ENCODE data around the gene FAM8A1. TPM values are rescaled to one million over a fixed set of nuclear protein-coding genes. Genes with fewer than 3 reads are reported as not detected.
"Not testable (repeated sequence)": the region's sequence is repeated elsewhere in the genome, so short reads cannot be mapped to it uniquely, and the experiment has no call there.

FAM8A1 gene, protein sequence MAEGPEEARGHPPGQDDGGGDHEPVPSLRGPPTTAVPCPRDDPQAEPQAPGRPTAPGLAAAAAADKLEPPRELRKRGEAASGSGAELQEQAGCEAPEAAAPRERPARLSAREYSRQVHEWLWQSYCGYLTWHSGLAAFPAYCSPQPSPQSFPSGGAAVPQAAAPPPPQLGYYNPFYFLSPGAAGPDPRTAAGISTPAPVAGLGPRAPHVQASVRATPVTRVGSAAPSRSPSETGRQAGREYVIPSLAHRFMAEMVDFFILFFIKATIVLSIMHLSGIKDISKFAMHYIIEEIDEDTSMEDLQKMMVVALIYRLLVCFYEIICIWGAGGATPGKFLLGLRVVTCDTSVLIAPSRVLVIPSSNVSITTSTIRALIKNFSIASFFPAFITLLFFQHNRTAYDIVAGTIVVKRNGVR
- polyA plus RNA-seq (2014; cell fraction: cytosol; rRNA removed): 19.8 and 22.0 TPM in 2 replicates
- 19.3 and 22.9 TPM in 2 replicates for polyA plus RNA-seq (2014; cell fraction: nucleus; rRNA removed)

DNA sequence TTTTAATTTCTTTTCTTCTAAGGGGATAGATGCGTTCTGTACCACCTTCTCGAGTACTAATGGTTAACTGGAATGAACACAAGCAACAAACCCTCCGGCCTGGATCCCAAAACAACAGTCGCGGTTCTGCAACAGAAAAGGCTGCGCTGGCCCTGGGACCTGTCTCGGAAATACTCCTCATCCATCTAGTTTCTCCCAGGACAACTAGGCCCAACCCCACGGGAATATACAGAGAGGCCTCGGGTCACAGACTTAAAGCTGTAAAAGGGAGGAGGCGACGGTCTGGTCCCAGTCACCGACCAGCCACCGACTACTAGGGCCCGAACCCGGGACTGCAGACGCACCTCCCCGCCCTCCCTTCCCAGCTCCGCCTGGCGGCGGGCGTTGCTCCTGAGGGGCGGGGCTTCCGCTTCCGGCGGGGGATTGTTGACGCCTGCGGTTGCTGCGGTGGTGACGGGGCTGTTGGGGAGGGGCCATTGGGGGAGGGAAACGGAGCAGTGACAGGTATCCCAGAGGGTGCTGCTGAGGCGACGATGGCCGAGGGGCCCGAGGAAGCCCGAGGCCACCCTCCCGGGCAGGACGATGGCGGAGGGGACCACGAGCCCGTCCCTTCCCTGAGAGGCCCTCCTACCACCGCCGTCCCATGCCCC is at the start of gene FAM8A1:
TSS of gene FAM8A1 (plus strand) at position 426 of the 650 bp plus-strand sequence. CDS start at position 534, 108 bp downstream.
- DNase-seq (ENCODE audit: low spot score): peak; percentile 89

DNA sequence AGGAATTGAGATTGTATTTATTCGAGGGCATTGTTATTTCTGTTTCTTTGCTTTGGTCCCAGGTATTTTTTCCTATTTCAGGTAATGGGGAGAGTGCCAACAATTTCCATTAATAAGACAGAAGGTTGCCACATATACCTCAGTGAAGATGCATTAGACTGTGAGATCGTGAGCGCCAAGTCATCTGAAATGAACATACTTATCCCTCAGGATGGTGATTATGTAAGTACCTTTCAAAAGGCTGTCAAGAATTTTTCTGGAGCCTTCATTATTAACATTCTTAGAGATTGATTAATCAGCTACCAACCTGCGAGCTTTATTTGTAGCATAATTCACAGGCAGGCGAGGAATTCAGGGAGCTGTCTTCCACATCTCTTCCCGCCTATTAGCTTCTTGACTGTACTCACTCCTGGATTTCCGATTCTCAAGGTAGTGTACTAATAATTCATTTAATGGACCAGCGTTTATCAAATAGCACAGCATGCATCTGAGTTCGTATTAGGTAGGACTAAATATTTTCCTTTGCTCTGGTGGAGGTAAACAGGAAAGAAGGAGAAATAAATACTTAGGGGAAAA is 48.6 kb upstream of the FAM8A1 start:
- DNase-seq (ENCODE audit: low spot score): no peak

DNA sequence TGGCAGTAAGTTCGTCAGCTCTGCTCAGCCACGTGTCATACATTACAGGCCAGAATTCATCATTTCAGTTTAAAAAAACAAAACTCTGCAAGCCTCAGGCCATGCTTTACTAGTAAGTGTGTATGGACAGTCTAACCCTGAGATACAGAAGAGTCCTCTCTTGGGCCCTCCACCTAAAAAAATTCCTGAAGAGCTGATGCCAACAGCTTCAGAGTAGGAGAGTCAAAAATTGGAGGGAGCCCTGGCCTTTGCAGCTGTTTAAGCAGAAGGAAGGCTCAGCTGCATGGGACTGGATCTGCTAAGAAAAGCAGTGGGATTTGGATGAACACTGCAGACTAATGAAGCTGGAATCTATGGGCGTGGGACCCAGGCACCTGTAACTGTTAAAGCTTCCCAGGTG is 47.2 kb upstream of the FAM8A1 start:
- no peak for DNase-seq (ENCODE audit: low spot score)

DNA sequence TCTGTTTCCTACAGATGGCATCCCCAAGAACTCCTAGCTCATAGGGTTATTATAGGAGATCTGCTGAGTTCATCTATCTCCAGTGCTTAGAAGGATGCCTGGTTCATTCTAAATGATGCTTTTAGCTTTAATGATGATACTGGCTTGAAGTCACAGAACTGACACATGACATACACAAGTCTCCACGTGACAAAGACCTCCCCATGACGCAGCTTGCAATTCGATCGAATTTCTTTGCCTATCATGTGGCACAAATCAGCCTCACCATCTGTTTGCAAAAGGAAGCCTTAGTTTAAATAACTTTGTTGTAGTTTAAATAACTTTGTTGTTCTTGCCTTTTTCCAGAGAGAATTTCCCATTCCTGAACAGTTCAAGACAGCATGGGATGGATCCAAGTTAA is 44.1 kb upstream of the FAM8A1 start:
- no peak for DNase-seq (ENCODE audit: low spot score)

DNA sequence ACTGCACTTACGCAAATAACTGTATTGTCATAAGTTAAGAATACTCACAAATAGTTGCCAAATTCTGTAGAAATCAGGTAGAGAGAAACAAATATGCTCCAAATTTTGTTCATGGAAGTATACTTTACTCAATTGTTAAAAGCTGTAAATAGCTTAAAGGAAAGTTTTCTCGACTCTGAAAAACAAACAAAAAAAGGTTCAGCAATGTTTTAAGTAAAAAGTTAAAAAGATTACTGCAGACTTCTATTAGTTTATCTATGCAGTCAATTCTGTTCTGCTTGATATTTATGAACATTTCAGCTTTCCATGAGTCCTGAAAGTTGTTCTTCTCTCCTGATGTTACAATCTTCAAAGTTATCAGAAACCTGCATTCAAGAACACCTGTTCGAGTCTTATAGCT is 37.5 kb upstream of the FAM8A1 start:
- no peak for DNase-seq (ENCODE audit: low spot score)

DNA sequence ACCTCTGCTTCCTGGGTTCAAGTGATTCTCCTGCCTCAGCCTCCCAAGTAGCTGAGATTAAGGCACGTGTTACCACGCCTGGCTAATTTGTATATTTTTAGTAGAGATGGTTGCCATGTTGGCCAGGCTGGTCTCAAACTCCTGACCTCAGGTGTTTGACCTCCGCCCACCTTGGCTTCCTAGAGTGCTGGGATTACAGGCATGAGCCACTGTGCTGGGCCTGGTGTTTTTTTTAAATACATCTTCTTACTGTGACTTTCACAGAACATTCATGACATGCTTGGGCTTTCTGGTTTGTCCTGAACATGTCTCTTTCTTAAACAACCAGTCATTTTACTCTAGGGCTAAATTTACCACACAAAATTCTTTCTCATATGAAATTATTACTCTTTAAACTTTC is 34.7 kb upstream of the FAM8A1 start:
- DNase-seq (ENCODE audit: low spot score): no peak

DNA sequence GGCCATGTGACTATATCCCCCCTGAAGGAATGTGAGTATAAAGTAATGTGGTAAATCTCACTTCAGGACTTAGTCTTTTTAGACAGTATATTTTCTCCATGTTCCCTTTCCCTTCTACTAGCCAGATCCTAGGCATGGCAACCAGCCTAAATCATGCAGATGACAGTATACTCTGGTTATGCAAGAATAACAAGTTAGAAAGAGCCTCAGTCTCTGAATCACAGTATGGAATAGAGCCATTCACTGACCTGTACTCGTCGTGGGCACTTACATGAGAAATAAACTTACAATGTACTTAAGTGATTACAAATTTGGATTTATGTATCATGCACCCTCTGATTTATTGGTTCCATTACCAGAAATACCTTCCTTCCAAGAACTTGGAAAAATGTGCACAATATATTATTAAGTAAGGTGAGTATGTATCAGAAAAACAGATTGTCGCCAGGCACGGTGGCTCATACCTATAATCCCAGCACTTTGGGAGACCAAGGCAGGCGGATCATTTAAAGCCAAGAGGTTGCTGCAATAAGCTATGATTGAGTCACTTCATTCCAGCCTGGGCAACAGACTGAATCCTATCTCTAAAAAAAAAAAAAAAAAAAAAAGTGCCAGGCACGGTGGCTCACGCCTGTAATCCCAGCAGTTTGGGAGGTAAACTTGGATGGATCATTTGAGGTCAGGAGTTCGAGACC is 25.1 kb upstream of the FAM8A1 start:
- DNase-seq (ENCODE audit: low spot score): no peak

DNA sequence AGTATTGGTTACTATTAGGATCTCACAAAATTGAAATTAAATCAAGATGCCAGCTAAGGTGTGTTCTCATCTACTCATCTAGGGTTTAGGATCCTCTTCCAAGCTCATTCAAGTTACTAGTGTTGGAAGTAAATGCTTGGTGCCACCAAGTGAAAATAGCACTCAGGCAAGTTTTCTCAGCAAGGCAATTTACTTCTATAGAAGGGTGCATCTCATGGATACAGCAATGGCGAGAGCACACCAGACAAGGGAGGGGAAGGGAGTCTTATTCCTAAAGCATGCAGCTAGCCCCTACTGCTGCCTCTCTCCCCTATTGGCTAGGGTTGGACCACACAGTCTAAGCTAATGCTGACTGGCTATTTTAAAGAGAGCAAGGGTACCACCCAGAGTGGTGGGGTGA is 23.0 kb upstream of the FAM8A1 start:
- DNase-seq (ENCODE audit: low spot score): no peak

DNA sequence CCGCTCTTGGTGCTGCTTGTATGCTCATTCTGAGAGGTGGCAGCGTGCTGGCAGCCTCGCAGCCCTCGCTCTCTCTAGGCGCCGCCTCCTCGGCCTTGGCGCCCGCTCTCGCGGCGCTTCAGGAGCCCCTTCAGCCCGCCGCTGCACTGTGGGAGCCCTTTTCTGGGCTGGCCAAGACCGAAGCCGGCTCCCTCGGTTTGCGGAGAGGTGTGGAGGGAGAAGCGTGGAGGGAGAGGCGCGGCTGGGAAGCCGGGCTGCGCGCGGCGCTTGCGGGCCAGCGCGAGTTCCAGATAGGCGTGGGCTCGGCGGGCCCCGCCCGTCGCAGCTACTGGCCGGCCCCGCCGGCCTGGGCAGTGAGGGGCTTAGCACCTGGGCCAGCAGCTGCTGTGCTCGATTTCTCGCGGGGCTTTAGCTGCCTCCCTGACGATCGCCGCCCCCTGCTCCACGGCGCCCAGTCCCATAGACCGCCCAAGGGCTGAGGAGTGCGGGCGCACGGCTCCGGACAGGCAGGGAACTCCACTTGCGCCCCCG is 19.5 kb upstream of the FAM8A1 start:
- peak; percentile 68 for DNase-seq (ENCODE audit: low spot score)

DNA sequence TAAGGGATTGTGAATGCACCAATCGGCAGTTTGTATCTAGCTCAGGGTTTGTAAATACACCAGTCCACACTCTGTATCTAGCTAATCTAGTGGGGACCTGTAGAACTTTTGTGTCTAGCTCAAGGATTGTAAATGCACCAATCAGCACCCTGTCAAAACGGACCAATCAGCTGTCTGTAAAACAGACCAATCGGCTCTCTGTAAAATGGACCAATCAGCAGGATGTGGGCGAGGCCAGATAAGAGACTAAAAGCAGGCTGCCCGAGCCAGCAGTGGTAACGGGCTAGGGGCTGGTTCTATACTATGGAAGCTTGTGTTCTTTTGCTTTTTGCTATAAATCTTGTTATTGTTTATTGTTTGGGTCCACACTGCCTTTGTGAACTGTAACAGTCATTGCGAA is 18.8 kb upstream of the FAM8A1 start:
- DNase-seq (ENCODE audit: low spot score): not testable (repeated sequence)

DNA sequence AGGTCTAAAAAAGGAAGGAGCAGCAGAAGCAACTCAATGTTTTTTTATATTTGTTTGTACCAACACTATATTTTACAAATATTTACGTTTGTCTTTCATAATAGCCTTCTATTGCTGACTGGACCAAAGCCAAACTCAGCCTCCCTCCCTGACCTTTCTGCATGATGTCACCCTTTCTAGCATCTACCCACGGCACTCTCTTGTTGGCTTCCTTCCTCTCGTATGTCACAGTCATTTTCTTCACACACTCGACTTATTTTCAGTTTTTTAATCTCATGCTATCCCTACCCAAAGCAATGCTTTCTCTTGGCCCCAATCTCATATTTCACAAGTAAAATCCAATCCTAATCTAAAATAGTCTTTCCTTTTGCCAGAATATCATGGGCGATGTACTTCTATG is 16.3 kb upstream of the FAM8A1 start:
- DNase-seq (ENCODE audit: low spot score): no peak

DNA sequence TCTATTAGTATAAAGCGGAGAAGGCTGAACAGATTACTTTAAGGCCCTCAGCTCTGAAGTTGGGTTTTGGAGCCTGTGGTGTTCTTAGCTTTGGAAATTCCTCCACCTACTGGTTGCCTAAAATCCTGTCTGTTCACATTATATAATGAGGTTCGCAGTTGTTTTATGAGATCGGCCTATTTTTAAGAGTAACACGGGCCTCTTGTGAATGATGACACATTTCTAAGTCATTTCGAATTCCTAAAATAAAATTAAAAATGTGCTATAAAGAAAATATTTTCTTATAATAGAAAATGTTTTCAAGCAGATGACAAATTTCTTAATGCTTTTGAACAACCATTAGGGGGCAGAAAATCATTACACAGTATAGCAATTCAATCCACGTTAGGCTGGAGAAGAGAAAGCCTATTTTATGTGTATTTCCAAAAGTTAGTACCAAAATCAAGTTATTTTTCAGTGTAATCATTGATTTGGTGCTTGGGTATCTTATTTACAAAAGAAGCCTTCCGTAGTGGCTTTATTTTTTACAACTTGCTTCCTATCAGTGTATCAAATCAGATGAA is 15.8 kb upstream of the FAM8A1 start:
- peak; percentile 82 for DNase-seq (ENCODE audit: low spot score)

DNA sequence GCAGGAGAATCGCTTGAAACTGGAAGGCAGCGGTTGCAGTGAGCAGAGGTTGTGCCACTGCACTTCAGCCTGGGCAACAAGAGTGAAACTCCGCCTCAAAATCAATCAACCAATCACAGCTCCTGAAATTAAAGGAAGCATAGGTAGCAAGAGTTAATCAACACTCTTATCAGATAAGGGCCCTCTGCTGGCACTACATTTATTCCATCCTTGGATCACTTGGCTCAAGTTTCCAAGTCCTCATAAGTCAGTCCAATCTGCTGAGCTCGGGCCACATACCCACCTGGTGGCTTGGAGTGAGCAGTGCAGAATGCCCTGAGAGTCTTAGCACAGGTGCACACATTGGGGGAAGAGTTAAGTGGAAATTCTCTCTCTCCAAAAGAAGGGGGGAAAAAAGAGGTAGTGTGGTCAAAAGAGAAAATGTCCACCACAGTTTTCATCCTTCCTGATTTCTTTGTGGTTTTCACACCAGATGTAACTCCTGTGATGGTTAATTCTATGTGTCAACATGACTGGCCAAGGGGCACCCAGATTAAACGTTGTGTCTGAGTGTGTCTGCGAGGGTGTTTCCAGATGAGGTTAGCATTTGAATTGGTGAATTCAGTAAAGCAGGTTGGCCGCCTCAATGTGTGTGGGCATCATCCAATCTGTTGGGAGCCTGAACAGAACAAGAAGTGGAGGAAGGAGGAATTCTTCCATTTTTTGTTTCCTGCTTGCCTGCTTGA is 14.2 kb upstream of the FAM8A1 start:
- DNase-seq (ENCODE audit: low spot score): peak; percentile 22

DNA sequence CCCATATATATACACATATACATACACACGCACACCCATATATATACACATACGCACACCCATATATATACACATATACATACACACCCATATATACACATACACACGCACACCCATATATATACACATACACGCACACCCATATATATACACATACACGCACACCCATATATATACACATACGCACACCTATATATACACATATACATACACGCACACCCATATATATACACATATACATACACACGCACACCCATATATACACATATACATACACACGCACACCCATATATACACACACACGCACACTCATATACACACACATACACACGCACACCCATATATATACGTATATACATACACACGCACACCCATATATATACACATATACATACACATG is 13.5 kb upstream of the FAM8A1 start:
- DNase-seq (ENCODE audit: low spot score): not testable (repeated sequence)

DNA sequence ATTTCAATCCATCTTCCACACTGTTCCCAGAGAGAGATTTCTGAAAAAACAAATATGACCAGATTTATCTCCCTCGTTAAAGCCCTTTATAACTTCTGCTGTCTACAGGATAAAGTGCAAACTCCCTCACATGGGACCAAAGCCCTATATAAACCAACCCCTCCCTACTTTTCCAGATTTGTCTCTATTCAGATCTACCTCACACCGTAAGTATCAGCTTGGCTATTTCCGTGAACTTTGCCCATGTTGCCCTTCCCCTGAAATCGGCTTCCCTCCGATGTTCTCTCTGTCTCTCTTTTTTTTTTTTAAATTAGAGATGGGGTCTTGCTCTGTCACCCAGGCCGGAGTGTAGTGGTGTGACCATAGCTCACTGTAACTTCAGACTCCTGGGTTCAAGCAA is 12.1 kb upstream of the FAM8A1 start:
- no peak for DNase-seq (ENCODE audit: low spot score)

DNA sequence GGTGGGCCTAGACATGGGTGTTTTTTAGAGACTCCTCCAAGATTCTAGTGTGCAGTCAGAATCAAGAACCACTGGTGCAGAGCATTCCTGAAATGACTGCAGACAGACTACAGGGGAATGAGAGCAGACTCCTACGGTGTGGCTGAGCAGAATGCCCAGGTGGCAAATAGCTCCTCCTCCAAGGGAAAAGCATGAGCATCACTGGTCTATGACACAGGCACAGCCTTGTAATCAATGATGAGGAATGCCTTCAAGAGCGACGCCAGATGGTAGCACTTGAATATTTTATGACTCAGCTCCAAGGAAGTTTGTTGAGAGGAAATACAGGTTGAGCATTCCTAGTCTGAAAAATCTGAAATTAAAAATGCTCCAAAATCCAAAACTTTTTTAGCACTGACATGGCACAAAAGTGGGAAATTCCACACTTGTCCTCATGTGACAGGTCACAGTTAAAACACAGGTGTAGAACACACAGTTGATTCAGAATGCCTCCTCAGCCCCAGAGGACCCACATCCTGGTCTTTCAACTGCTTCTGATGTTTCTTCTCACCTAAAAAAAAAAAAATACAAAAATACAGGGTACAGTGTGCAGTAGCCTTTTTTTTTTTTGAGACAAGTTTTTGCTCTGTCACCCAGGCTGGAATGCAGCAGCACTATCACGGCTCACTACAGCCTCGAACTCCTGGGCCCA is 10.6 kb upstream of the FAM8A1 start:
- DNase-seq (ENCODE audit: low spot score): no peak

DNA sequence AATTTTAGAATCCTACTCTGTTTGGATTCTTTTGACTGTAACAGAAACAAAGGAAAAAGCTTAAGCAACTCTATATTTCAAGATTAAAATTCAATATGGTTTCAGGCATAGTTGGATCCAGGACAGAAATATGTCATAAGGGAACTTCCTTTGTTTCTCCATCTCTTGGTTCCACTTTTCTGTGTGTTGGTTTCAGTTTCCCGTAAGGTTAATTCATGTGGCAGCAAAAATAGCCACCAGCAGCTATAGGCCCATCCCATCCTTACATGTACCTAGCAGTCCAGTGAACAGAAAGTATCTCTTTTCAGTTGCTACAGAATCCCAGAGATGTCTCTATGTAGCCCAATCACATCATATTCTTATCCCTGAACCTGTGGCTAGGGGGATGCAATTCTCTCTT is 8.8 kb upstream of the FAM8A1 start:
- DNase-seq (ENCODE audit: low spot score): no peak

DNA sequence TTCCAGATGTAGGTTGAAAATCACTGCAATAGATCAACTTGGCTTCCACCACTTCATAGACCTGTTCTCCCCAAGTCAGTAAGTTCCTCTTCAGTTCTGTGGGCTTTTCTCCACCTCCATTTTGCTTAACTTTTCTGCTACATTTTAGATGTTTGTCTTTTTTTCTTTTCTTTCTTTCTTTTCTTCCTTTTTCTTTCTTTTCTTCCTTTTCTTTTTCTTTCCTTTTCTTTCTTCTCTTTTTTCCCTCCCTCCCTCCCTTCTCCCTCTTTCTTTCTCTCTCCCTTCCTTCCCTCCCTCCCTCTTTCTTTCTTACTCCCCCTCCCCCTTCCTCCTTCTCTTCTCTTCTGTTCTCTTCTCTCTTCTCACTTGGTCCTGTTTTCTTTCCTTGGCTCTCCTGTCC is 6.9 kb upstream of the FAM8A1 start:
- no peak for DNase-seq (ENCODE audit: low spot score)

DNA sequence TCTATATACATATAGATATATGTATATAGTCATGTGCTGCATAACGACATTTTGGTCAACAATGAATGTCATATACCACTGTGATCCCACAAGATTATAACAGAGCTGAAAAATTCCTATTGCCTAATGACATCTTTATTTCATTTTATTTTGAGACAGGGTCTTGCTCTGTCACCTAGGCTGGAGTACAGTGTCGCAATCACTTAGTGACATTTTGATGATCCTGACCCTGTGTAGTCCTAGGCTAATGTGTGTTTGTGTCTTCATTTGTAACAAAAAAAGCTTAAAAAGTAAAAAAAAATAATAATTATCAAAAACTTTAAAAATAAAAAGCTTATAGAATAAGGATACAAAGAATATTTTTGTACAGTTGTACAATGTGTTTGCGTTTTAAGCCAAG is 4.0 kb upstream of the FAM8A1 start:
- DNase-seq (ENCODE audit: low spot score): no peak
